Activated effector memory CD4-positive, alpha-beta T cell treated with anti-CD3 and anti-CD28 coated beads, Interleukin-2, amount 50 U/mL, for 16 hours (primary cell): ENCODE results near the gene ARHGAP22.

Source experiments
- DNase-seq: peaks from one replicate; pipeline ENCODE4 v3.0.0-alpha.2; 2020

The ARHGAP22 gene

GRCh38 chr10:48580236-48580635 lies 24.6 kb downstream of the ARHGAP22 start:
- peak; percentile 56 for DNase-seq

- DNase-seq = no peak
Measured at GRCh38 chr10:48579251-48579960, 25.5 kb downstream of the ARHGAP22 start.

GRCh38 chr10:48577158-48577557 lies 27.7 kb downstream of the ARHGAP22 start:
- no peak for DNase-seq

GRCh38 chr10:48576501-48576900 lies 28.4 kb downstream of the ARHGAP22 start:
- no peak for DNase-seq

GRCh38 chr10:48575901-48576300 lies 29.0 kb downstream of the ARHGAP22 start:
- DNase-seq = no peak

GRCh38 chr10:48574817-48575380 lies 30.0 kb downstream of the ARHGAP22 start:
- DNase-seq = no peak

GRCh38 chr10:48574322-48574796 lies 30.5 kb downstream of the ARHGAP22 start:
- DNase-seq = no peak

- DNase-seq = peak; percentile 47
Measured at GRCh38 chr10:48573045-48573444, 31.8 kb downstream of the ARHGAP22 start.

GRCh38 chr10:48572414-48572813 lies 32.5 kb downstream of the ARHGAP22 start:
- no peak for DNase-seq

- no peak for DNase-seq
Measured at GRCh38 chr10:48568546-48568945, 36.3 kb downstream of the ARHGAP22 start.

GRCh38 chr10:48568131-48568530 lies 36.7 kb downstream of the ARHGAP22 start:
- DNase-seq = no peak

- DNase-seq = no peak
Measured at GRCh38 chr10:48567346-48567745, 37.5 kb downstream of the ARHGAP22 start.

GRCh38 chr10:48564466-48565160 lies 40.3 kb downstream of the ARHGAP22 start:
- no peak for DNase-seq

- DNase-seq = no peak
Measured at GRCh38 chr10:48557511-48558123, 47.3 kb downstream of the ARHGAP22 start.

- no peak for DNase-seq
Measured at GRCh38 chr10:48556713-48557112, 48.2 kb downstream of the ARHGAP22 start.

- DNase-seq = no peak
Measured at GRCh38 chr10:48556065-48556464, 48.8 kb downstream of the ARHGAP22 start.

GRCh38 chr10:48555310-48556042 lies 49.4 kb downstream of the ARHGAP22 start:
- DNase-seq = no peak

- DNase-seq = no peak
Measured at GRCh38 chr10:48554656-48555055, 50.2 kb downstream of the ARHGAP22 start.

GRCh38 chr10:48554246-48554645 lies 50.6 kb downstream of the ARHGAP22 start:
- no peak for DNase-seq

- DNase-seq = no peak
Measured at GRCh38 chr10:48552946-48553564, 51.8 kb downstream of the ARHGAP22 start.

- no peak for DNase-seq
Measured at GRCh38 chr10:48551861-48552591, 52.8 kb downstream of the ARHGAP22 start.

GRCh38 chr10:48550977-48551376 lies 53.9 kb downstream of the ARHGAP22 start:
- DNase-seq = no peak
